DOHH2 (cell line): ENCODE results near the gene RSL1D1.

Experiments used
- EZH2phosphoT487 ChIP-seq: fragments of 200-600 bp; sonication (generic); IDR thresholded peaks from 2 replicates; pipeline ENCODE4 v1.6.1; 2017; ENCODE audit warnings: borderline replicate concordance, mild to moderate bottlenecking, antibody characterized with exemption, low read length, moderate library complexity, mixed read lengths
- TF ChIP-seq, protein P1 (sequence below): fragments of 200-600 bp; sonication (generic); IDR thresholded peaks from one replicate; pipeline ENCODE4 v1.5.1; 2014; ENCODE audit warnings: antibody characterized with exemption, mild to moderate bottlenecking, low read depth, low read length; ENCODE audit not compliant: poor library complexity, severe bottlenecking

DNA sequence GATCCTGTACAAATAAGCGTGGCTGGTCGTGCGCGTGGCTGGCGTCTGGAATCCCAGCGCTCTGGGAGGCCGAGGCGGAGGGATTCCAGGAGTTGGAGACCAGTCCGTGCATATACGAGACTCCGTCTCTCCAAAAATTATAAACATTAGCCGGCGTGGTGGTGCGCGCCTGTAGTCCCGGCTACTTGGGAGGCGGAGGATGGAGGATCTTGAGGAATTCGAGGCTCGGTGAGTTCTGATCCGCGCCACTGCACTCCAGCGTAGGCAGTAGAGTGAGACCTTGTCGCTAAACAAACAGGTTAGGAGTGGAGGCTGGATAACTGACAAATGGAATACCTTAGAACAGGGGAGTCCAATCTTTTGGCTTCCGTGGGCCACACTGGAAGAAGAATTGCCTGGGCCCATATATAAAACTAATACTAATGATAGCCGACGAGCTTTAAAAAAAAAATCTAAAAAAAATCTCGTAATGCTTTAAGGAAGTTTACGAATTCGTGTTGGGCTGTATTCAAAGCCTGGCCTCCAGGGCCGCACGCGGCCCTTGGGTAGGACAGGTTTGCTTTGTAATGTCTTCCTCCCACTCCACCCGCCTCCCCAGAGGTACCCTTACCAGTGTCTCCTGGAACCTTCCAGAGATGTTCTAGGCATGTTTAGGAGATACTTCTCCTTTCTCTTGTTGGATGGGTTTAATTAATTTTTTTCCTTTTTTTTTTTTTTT lies 909 bp upstream of the RSL1D1 start:
- TF ChIP-seq, protein P1, sequence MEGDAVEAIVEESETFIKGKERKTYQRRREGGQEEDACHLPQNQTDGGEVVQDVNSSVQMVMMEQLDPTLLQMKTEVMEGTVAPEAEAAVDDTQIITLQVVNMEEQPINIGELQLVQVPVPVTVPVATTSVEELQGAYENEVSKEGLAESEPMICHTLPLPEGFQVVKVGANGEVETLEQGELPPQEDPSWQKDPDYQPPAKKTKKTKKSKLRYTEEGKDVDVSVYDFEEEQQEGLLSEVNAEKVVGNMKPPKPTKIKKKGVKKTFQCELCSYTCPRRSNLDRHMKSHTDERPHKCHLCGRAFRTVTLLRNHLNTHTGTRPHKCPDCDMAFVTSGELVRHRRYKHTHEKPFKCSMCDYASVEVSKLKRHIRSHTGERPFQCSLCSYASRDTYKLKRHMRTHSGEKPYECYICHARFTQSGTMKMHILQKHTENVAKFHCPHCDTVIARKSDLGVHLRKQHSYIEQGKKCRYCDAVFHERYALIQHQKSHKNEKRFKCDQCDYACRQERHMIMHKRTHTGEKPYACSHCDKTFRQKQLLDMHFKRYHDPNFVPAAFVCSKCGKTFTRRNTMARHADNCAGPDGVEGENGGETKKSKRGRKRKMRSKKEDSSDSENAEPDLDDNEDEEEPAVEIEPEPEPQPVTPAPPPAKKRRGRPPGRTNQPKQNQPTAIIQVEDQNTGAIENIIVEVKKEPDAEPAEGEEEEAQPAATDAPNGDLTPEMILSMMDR = no peak
- TF ChIP-seq EZH2phosphoT487 = no peak
